K562 (cell line): ENCODE results near the gene LY6G6D. TPM values are rescaled to one million over a fixed set of nuclear protein-coding genes. Genes with fewer than 3 reads are reported as not detected.

Experiments
- DLX4 ChIP-seq: fragments of 250-450 bp; sonication (Bioruptor Pico); IDR thresholded peaks from 2 replicates; pipeline ENCODE4 v1.6.1; 2021; ENCODE audit warnings: mild to moderate bottlenecking
- ERF ChIP-seq: fragments of 450-650 bp; formaldehyde crosslinking; IDR thresholded peaks from 2 replicates; pipeline ENCODE4 v1.4.0; 2020; ENCODE audit warnings: mild to moderate bottlenecking, mixed read lengths
- ETV5 ChIP-seq: sonication (generic); formaldehyde crosslinking; IDR thresholded peaks from 2 replicates; pipeline ENCODE4 v1.4.0; 2020; ENCODE audit warnings: low read depth, mild to moderate bottlenecking, missing genetic modification reagents
- HIVEP1 ChIP-seq: fragments of 250-450 bp; sonication (Bioruptor Pico); IDR thresholded peaks from 2 replicates; pipeline ENCODE4 v1.4.0; 2020; ENCODE audit warnings: mild to moderate bottlenecking
- MTA1 ChIP-seq: fragments of 450-650 bp; IDR thresholded peaks from 2 replicates; pipeline ENCODE4 v1.6.1; 2017; ENCODE audit warnings: borderline replicate concordance
- NR2C1 ChIP-seq, 2 experiments: fragments of 450-650 bp; IDR thresholded peaks; 2 replicates each; pipeline ENCODE4 v1.6.1; 2017; ENCODE audit warnings: mild to moderate bottlenecking in 2 of 2, antibody characterized with exemption in 1 of 2, inconsistent platforms in 1 of 2, missing compliant biosample characterization in 1 of 2, missing genetic modification characterization in 1 of 2
- PHTF2 ChIP-seq: fragments of 250-450 bp; sonication (Bioruptor Pico); IDR thresholded peaks from 2 replicates; pipeline ENCODE4 v1.5.0; 2021; ENCODE audit warnings: mild to moderate bottlenecking
- PPARD ChIP-seq: fragments of 250-450 bp; sonication (Bioruptor Pico); IDR thresholded peaks from 2 replicates; pipeline ENCODE4 v1.8.0; 2022; ENCODE audit warnings: inconsistent platforms, mild to moderate bottlenecking, moderate library complexity
- RFX7 ChIP-seq: fragments of 250-450 bp; sonication (Bioruptor Pico); IDR thresholded peaks from 2 replicates; pipeline ENCODE4 v1.5.1; 2021; ENCODE audit warnings: mild to moderate bottlenecking
- SIX5 ChIP-seq, 2 experiments: IDR thresholded peaks; 2 replicates each; pipeline ENCODE4 v1.6.1; 2011; ENCODE audit warnings: low read length in 2 of 2, borderline replicate concordance in 1 of 2, low read depth in 1 of 2, mild to moderate bottlenecking in 1 of 2, moderate library complexity in 1 of 2; ENCODE audit not compliant: insufficient read depth in 1 of 2
- SPI1 ChIP-seq: IDR thresholded peaks from 2 replicates; pipeline ENCODE4 v1.6.1; 2011; ENCODE audit warnings: low read depth, low read length, control low read depth, borderline replicate concordance
- SRSF7 ChIP-seq: fragments of 200-400 bp; formaldehyde crosslinking; optimal IDR thresholded peaks from 2 replicates; pipeline ENCODE3; 2017; ENCODE audit warnings: mild to moderate bottlenecking, low read depth, low read length
- TAF7 ChIP-seq: fragments of 450-650 bp; IDR thresholded peaks from 2 replicates; pipeline ENCODE4 v1.6.1; 2016; ENCODE audit warnings: missing genetic modification characterization, missing compliant biosample characterization
- ZNF174 ChIP-seq: fragments of 250-450 bp; sonication (Bioruptor Pico); IDR thresholded peaks from 2 replicates; pipeline ENCODE4 v1.4.0; 2020; ENCODE audit warnings: mild to moderate bottlenecking
- ZNF695 ChIP-seq: fragments of 450-650 bp; formaldehyde crosslinking; IDR thresholded peaks from 2 replicates; pipeline ENCODE4 v1.4.0; 2020; ENCODE audit warnings: mild to moderate bottlenecking, moderate library complexity
- ZNF696 ChIP-seq: fragments of 250-450 bp; sonication (Bioruptor Pico); conservative IDR thresholded peaks from 2 replicates; pipeline ENCODE4 v1.4.0; 2020; ENCODE audit warnings: mild to moderate bottlenecking, moderate library complexity
- ZNF780A ChIP-seq: fragments of 250-450 bp; sonication (Bioruptor Pico); IDR thresholded peaks from 2 replicates; pipeline ENCODE4 v1.5.0; 2021; ENCODE audit warnings: mild to moderate bottlenecking
- polyA plus RNA-seq, 8 experiments: library from polyadenylated mRNA; depleted of rRNA in 4 of 8; stranded (reverse) in 5 of 8; unstranded in 3 of 8; fragments of >200 nt; fragmentation: Nextera tagmentation in 2 of 8; fragmentation: Illumina TruSeq in 1 of 8; extraction: Ambion mirVana in 2 of 8; extraction: Trizol in 1 of 8; gene quantifications; 2 replicates each; pipeline versions ENCODE4 v1.2.1 to v1.2.3, GENCODE V29; 2011 to 2014; ENCODE audit warnings: inconsistent platforms in 1 of 8, missing spikeins in 1 of 8
- total RNA-seq, 7 experiments: library from RNA; depleted of rRNA in 6 of 7; stranded (reverse); fragments of >200 nt in 6 of 7; fragmentation: Illumina TruSeq in 2 of 7; extraction: Trizol in 2 of 7; gene quantifications; 2 replicates each; pipeline versions ENCODE4 v1.2.1 to v1.2.3, GENCODE V29; 2011 to 2021; ENCODE audit warnings: low replicate concordance in 1 of 7
- TF ChIP-seq, protein P1 (sequence below): fragments of 450-650 bp; formaldehyde crosslinking; IDR thresholded peaks from 2 replicates; pipeline ENCODE4 v1.4.0; 2020; ENCODE audit warnings: mild to moderate bottlenecking
- TF ChIP-seq, protein P2 (sequence below): sonication (generic); formaldehyde crosslinking; IDR thresholded peaks from 2 replicates; pipeline ENCODE4 v1.8.1; 2023; ENCODE audit warnings: mild to moderate bottlenecking, missing genetic modification reagents
- TF ChIP-seq, protein P3 (sequence below): sonication (generic); formaldehyde crosslinking; IDR thresholded peaks from 2 replicates; pipeline ENCODE4 v1.8.1; 2023; ENCODE audit warnings: mild to moderate bottlenecking, missing genetic modification reagents
- TF ChIP-seq, protein P4 (sequence below): fragments of 450-650 bp; IDR thresholded peaks from 2 replicates; pipeline ENCODE4 v1.6.1; 2016

The LY6G6D gene
- total and polyA plus RNA-seq, 9 of the 15 experiments (the other 6 are each of a cell fraction or from before 2014, with no cell fraction given), result 0.30 to 0.38 TPM; not detected in 7

- 0 out of 4 replicates have a peak, but pooled peaks of 1 of the 2 experiments have one; percentile 26 for TF ChIP-seq SIX5 (IDR thresholded peaks at IDR 0.05; ENCODE audit: borderline replicate concordance in 1 of 2, insufficient read depth in 1 of 2, low read depth in 1 of 2, low read length in 2 of 2)
- TF ChIP-seq ZNF695 (CRISPR knock-in tag), result no peak
- no peak for TF ChIP-seq RFX7 (CRISPR knock-in tag)
- TF ChIP-seq, protein P1, sequence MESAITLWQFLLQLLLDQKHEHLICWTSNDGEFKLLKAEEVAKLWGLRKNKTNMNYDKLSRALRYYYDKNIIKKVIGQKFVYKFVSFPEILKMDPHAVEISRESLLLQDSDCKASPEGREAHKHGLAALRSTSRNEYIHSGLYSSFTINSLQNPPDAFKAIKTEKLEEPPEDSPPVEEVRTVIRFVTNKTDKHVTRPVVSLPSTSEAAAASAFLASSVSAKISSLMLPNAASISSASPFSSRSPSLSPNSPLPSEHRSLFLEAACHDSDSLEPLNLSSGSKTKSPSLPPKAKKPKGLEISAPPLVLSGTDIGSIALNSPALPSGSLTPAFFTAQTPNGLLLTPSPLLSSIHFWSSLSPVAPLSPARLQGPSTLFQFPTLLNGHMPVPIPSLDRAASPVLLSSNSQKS (CRISPR knock-in tag), result no peak
- no peak for TF ChIP-seq PHTF2 (CRISPR knock-in tag)
- peak; percentile 13; the same call in 1 of the 2 replicates for TF ChIP-seq NR2C1 (IDR thresholded peaks at IDR 0.05)
- no peak for TF ChIP-seq NR2C1 (tag; IDR thresholded peaks at IDR 0.05)
- no peak for TF ChIP-seq ZNF696 (CRISPR knock-in tag)
- no peak for TF ChIP-seq SRSF7
- no peak for TF ChIP-seq ERF
- TF ChIP-seq, protein P2, sequence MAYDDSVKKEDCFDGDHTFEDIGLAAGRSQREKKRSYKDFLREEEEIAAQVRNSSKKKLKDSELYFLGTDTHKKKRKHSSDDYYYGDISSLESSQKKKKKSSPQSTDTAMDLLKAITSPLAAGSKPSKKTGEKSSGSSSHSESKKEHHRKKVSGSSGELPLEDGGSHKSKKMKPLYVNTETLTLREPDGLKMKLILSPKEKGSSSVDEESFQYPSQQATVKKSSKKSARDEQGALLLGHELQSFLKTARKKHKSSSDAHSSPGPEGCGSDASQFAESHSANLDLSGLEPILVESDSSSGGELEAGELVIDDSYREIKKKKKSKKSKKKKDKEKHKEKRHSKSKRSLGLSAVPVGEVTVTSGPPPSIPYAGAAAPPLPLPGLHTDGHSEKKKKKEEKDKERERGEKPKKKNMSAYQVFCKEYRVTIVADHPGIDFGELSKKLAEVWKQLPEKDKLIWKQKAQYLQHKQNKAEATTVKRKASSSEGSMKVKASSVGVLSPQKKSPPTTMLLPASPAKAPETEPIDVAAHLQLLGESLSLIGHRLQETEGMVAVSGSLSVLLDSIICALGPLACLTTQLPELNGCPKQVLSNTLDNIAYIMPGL (CRISPR knock-in tag), result 0 out of 2 replicates have a peak, but pooled peaks have one; percentile 37
- no peak for TF ChIP-seq ETV5 (CRISPR knock-in tag)
- no peak for TF ChIP-seq DLX4 (CRISPR knock-in tag)
- TF ChIP-seq SPI1, result no peak
- TF ChIP-seq ZNF174, result no peak
- no peak for TF ChIP-seq HIVEP1
- TF ChIP-seq PPARD (CRISPR knock-in tag), result no peak
- TF ChIP-seq ZNF780A (CRISPR knock-in tag), result no peak
- TF ChIP-seq, protein P3, sequence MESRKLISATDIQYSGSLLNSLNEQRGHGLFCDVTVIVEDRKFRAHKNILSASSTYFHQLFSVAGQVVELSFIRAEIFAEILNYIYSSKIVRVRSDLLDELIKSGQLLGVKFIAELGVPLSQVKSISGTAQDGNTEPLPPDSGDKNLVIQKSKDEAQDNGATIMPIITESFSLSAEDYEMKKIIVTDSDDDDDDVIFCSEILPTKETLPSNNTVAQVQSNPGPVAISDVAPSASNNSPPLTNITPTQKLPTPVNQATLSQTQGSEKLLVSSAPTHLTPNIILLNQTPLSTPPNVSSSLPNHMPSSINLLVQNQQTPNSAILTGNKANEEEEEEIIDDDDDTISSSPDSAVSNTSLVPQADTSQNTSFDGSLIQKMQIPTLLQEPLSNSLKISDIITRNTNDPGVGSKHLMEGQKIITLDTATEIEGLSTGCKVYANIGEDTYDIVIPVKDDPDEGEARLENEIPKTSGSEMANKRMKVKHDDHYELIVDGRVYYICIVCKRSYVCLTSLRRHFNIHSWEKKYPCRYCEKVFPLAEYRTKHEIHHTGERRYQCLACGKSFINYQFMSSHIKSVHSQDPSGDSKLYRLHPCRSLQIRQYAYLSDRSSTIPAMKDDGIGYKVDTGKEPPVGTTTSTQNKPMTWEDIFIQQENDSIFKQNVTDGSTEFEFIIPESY (CRISPR knock-in tag), result 0 out of 2 replicates have a peak, but pooled peaks have one; percentile 59
- TF ChIP-seq, protein P4, sequence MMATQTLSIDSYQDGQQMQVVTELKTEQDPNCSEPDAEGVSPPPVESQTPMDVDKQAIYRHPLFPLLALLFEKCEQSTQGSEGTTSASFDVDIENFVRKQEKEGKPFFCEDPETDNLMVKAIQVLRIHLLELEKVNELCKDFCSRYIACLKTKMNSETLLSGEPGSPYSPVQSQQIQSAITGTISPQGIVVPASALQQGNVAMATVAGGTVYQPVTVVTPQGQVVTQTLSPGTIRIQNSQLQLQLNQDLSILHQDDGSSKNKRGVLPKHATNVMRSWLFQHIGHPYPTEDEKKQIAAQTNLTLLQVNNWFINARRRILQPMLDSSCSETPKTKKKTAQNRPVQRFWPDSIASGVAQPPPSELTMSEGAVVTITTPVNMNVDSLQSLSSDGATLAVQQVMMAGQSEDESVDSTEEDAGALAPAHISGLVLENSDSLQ, result peak; percentile 34; the same call in 1 of the 2 replicates
- peak; percentile 9; the same call in 1 of the 2 replicates for TF ChIP-seq TAF7 (tag)
- peak; percentile 95 for TF ChIP-seq MTA1
These were observed 2.5 kb downstream of the LY6G6D start (continued) for GRCh38 chr6:31717499-31718222.
